Liver (tissue), 9 donors: Measurements from ENCODE around the gene NAAA. TPM values are rescaled to one million over a fixed set of nuclear protein-coding genes. Genes with fewer than 3 reads are reported as not detected.

Source experiments
- DNase-seq: peaks from one replicate; pipeline ENCODE4 v3.0.0-alpha.2; 2017; ENCODE audit warnings: low spot score
- H3K27ac ChIP-seq, 2 donors: one replicate each; pipeline ENCODE4 v1.7.0; 2013; ENCODE audit warnings: inconsistent platforms in 2 of 2, low read length in 2 of 2, control low read depth in 1 of 2, low read depth in 1 of 2, mild to moderate bottlenecking in 1 of 2
- H3K27me3 ChIP-seq, 4 donors: one replicate each; pipeline versions ENCODE4 v1.6.1 to v1.7.0; 2013; ENCODE audit warnings: low read length in 3 of 4, inconsistent platforms in 1 of 4, mild to moderate bottlenecking in 1 of 4, moderate library complexity in 1 of 4; ENCODE audit not compliant: control insufficient read depth in 4 of 4, insufficient read depth in 4 of 4
- H3K36me3 ChIP-seq, 4 donors: one replicate each; pipeline versions ENCODE4 v1.6.1 to v1.7.0; 2013; ENCODE audit warnings: low read length in 3 of 4, mild to moderate bottlenecking in 3 of 4, low read depth in 1 of 4, moderate library complexity in 1 of 4; ENCODE audit not compliant: control insufficient read depth in 4 of 4, insufficient read depth in 3 of 4
- H3K4me1 ChIP-seq, 4 donors: one replicate each; pipeline versions ENCODE4 v1.6.1 to v1.7.0; 2013; ENCODE audit warnings: low read length in 3 of 4, mild to moderate bottlenecking in 3 of 4, moderate library complexity in 1 of 4; ENCODE audit not compliant: control insufficient read depth in 4 of 4, insufficient read depth in 4 of 4
- H3K4me3 ChIP-seq, 3 donors: one replicate each; pipeline versions ENCODE4 v1.6.1 to v1.7.0; 2013; ENCODE audit warnings: low read length in 3 of 3, control low read depth in 1 of 3, low read depth in 1 of 3, mild to moderate bottlenecking in 1 of 3
- H3K9ac ChIP-seq, 2 donors: one replicate each; pipeline ENCODE4 v1.7.0; 2013; ENCODE audit warnings: low read length in 2 of 2, mild to moderate bottlenecking in 2 of 2, moderate library complexity in 2 of 2, control low read depth in 1 of 2, low read depth in 1 of 2
- H3K9me3 ChIP-seq, 4 donors: one replicate each; pipeline versions ENCODE4 v1.6.1 to v1.7.0; 2013; ENCODE audit warnings: low read length in 3 of 4; ENCODE audit not compliant: control insufficient read depth in 4 of 4
- EGR1 ChIP-seq, 2 donors: IDR thresholded peaks; 2 replicates each; pipeline ENCODE4 v1.6.1; 2016 to 2018; ENCODE audit warnings: antibody characterized with exemption in 2 of 2, low read depth in 2 of 2
- FOXA1 ChIP-seq: IDR thresholded peaks from 2 replicates; pipeline ENCODE4 v1.6.1; 2016; ENCODE audit warnings: antibody characterized with exemption
- FOXA2 ChIP-seq: IDR thresholded peaks from 2 replicates; pipeline ENCODE4 v1.6.1; 2016; ENCODE audit warnings: antibody characterized with exemption
- GABPA ChIP-seq, 2 donors: IDR thresholded peaks in 1 of 2; conservative IDR thresholded peaks in 1 of 2; 2 replicates each; pipeline ENCODE4 v1.6.1; 2016; ENCODE audit warnings: antibody characterized with exemption in 2 of 2, mild to moderate bottlenecking in 1 of 2, moderate library complexity in 1 of 2
- HNF4A ChIP-seq, 2 donors: conservative IDR thresholded peaks; 2 replicates each; pipeline ENCODE4 v1.6.1; 2016; ENCODE audit warnings: antibody characterized with exemption in 2 of 2, mild to moderate bottlenecking in 2 of 2
- HNF4G ChIP-seq: IDR thresholded peaks from 2 replicates; pipeline ENCODE4 v1.6.1; 2016; ENCODE audit warnings: antibody characterized with exemption
- JUND ChIP-seq, 2 donors: IDR thresholded peaks; 2 replicates each; pipeline ENCODE4 v1.6.1; 2016; ENCODE audit warnings: antibody characterized with exemption in 2 of 2
- NR2F2 ChIP-seq: IDR thresholded peaks from 2 replicates; pipeline ENCODE4 v1.6.1; 2016; ENCODE audit warnings: antibody characterized with exemption
- RAD21 ChIP-seq, 2 donors: IDR thresholded peaks; 2 replicates each; pipeline ENCODE4 v1.6.1; 2016; ENCODE audit warnings: antibody characterized with exemption in 2 of 2, mild to moderate bottlenecking in 2 of 2
- RXRA ChIP-seq, 2 donors: IDR thresholded peaks; 2 replicates each; pipeline ENCODE4 v1.6.1; 2017 to 2018; ENCODE audit warnings: antibody characterized with exemption in 2 of 2, mild to moderate bottlenecking in 1 of 2
- SP1 ChIP-seq: IDR thresholded peaks from 2 replicates; pipeline ENCODE4 v1.6.1; 2018; ENCODE audit warnings: antibody characterized with exemption, mild to moderate bottlenecking
- YY1 ChIP-seq: IDR thresholded peaks from 2 replicates; pipeline ENCODE4 v1.6.1; 2016; ENCODE audit warnings: antibody characterized with exemption, mild to moderate bottlenecking
- WGBS: extraction: QIAGEN DNeasy Blood & Tissue Kit; methylation state at CpG from one replicate; pipeline ENCODE4 v1.1.7; 2013; 5-methylcytosine and 5-hydroxymethylcytosine counted together
- polyA plus RNA-seq, 2 donors: library from polyadenylated mRNA; stranded (reverse) in 1 of 2; unstranded in 1 of 2; fragments of 200-250 nt in 1 of 2; fragments of >200 nt in 1 of 2; fragmentation: Nextera tagmentation in 1 of 2; extraction: Ambion mirVana in 1 of 2; gene quantifications; one replicate each; pipeline versions ENCODE4 v1.2.1 to v1.2.3, GENCODE V29; 2013 to 2015
- total RNA-seq, 2 donors: library from RNA; depleted of rRNA; stranded (reverse); fragments of >200 nt; gene quantifications; one replicate each; pipeline ENCODE4 v1.2.3, GENCODE V29; 2014
- TF ChIP-seq, protein P1 (sequence below): fragments of 150-350 bp; IDR thresholded peaks from 2 replicates; pipeline ENCODE4 v1.5.1; 2017; ENCODE audit warnings: improper control_type of control experiment, low read depth, low read length; ENCODE audit not compliant: missing input control
- TF ChIP-seq, protein P2 (sequence below): IDR thresholded peaks from 2 replicates; pipeline ENCODE4 v1.6.1; 2016; ENCODE audit warnings: antibody characterized with exemption
- TF ChIP-seq, protein P3 (sequence below): IDR thresholded peaks from 2 replicates; pipeline ENCODE4 v1.6.1; 2016; ENCODE audit warnings: antibody characterized with exemption, mild to moderate bottlenecking
- donor health status: healthy.
- donor health status: healthy.
- donor health status: healthy.
- donor health status: healthy.
- donor health status: healthy.

The NAAA gene
- total and polyA plus RNA-seq, 4 donors = 42.2 to 122 (median 57.2) TPM

DNA sequence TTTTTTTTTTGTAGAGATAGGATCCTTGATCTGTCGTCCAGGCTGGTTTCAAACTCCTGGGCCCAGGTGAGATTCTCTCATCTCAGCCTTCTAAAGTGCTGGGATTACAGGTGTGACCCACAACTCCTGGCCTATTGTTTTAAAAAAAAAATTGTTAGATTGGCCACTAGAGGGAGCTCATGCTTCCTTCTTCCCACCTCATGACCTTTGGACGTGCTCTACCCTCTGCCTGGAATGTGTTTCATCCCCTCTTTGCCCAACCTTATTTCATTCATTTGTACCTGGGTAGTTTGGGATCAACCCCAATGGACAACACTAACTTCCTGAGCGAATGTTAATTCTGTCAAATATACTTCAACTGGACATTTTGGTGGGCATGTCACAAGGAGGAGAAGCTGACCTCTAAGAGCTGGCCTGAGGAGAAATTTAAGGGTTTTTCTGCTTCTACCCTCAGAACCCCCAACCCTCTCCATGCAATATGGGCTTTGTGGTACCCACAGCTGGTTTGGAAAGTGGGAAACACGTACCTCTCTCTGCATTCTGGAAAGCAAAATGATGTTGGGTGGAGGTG is 45.0 kb downstream of the NAAA start:
- no peak overlapping the region for H3K4me3 ChIP-seq
- H3K27ac ChIP-seq = no peak overlapping the region
- TF ChIP-seq, protein P1, sequence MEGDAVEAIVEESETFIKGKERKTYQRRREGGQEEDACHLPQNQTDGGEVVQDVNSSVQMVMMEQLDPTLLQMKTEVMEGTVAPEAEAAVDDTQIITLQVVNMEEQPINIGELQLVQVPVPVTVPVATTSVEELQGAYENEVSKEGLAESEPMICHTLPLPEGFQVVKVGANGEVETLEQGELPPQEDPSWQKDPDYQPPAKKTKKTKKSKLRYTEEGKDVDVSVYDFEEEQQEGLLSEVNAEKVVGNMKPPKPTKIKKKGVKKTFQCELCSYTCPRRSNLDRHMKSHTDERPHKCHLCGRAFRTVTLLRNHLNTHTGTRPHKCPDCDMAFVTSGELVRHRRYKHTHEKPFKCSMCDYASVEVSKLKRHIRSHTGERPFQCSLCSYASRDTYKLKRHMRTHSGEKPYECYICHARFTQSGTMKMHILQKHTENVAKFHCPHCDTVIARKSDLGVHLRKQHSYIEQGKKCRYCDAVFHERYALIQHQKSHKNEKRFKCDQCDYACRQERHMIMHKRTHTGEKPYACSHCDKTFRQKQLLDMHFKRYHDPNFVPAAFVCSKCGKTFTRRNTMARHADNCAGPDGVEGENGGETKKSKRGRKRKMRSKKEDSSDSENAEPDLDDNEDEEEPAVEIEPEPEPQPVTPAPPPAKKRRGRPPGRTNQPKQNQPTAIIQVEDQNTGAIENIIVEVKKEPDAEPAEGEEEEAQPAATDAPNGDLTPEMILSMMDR = peak; percentile 53
- no peak for TF ChIP-seq YY1
- TF ChIP-seq GABPA (IDR thresholded peaks at IDR 0.05 in 1 of 2, conservative IDR thresholded peaks at IDR 0.05 in 1 of 2) = no peak
- TF ChIP-seq JUND (IDR thresholded peaks at IDR 0.05) = no peak
- TF ChIP-seq RAD21 (IDR thresholded peaks at IDR 0.05) = peak; percentile 75 to 80
- peak; percentile 53 for TF ChIP-seq HNF4G
- peak; percentile 41 for TF ChIP-seq NR2F2
- TF ChIP-seq, protein P2, sequence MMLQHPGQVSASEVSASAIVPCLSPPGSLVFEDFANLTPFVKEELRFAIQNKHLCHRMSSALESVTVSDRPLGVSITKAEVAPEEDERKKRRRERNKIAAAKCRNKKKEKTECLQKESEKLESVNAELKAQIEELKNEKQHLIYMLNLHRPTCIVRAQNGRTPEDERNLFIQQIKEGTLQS = no peak
- TF ChIP-seq HNF4A (conservative IDR thresholded peaks at IDR 0.05) = peak; percentile 55 to 77
- H3K9ac ChIP-seq = no peak overlapping the region
- peaks cover 0 to 4% (median 0%) of the 10 kb centered on the region in 4 donors for H3K4me1 ChIP-seq
- no peaks in the 10 kb centered on the region for H3K36me3 ChIP-seq
- 39% methylated on average over 4 of the region's 4 CpGs for WGBS
- no peak for DNase-seq
- H3K9me3 ChIP-seq = no peaks in the 10 kb centered on the region
- H3K27me3 ChIP-seq = no peaks in the 10 kb centered on the region

DNA sequence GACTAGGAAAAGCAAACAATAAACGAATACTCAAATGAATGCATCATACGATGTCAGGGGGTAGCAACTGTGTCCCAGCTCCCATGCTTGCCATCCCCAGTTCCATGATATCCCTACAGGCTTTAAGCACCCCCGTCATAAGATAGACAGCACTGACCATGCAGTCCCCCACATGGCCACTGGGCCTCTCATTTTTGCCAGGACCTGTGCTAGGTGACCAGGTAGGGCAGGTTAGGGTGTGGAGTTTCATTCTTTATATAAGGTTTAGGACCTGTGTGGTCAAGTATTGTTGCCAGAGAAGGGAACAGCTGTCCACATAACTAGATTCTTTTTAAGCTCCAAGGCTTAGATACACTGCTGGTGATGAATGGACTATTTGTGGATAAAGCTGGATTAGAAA is 48.3 kb downstream of the NAAA start:
- no peak overlapping the region for H3K27ac ChIP-seq
- no peak for TF ChIP-seq FOXA2
- no peak for TF ChIP-seq EGR1 (IDR thresholded peaks at IDR 0.05; ENCODE audit: low read depth in 2 of 2)
- TF ChIP-seq FOXA1 = no peak
- no peak for TF ChIP-seq SP1
- no peak for TF ChIP-seq RXRA (IDR thresholded peaks at IDR 0.05)
- no peak for TF ChIP-seq YY1
- no peak overlapping the region for H3K9ac ChIP-seq
- no peak for DNase-seq
- no peaks in the 10 kb centered on the region for H3K9me3 ChIP-seq
- peaks cover 0 to 4% (median 0%) of the 10 kb centered on the region in 4 donors for H3K4me1 ChIP-seq
- no peak overlapping the region for H3K4me3 ChIP-seq
- no peaks in the 10 kb centered on the region for H3K27me3 ChIP-seq
- 84% methylated on average over 3 of the region's 3 CpGs for WGBS
- no peaks in the 10 kb centered on the region for H3K36me3 ChIP-seq

DNA sequence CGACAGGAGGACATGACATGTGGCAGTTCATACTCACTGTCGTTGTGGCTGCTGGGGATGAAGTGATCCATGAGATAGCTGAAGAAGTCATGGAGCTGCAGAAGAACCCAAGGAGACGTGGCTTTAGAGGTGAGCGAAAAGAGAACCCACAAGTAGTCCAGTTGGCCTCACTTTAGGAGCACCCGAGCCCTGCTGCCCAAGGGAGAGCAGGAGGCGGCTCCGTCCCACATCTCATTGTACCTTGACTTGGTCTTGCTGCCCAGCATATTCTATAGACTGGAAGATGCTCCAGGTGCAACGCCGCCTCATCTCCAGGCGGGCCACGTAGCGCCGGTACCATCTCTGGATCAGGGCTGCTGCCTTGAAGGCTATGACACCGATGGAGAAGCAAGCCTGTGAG is 49.2 kb downstream of the NAAA start:
- no peaks in the 10 kb centered on the region for H3K36me3 ChIP-seq
- H3K9me3 ChIP-seq = no peaks in the 10 kb centered on the region
- no peak overlapping the region for H3K27ac ChIP-seq
- DNase-seq = no peak
- H3K4me1 ChIP-seq = peaks cover 0 to 4% (median 0%) of the 10 kb centered on the region in 4 donors
- H3K9ac ChIP-seq = no peak overlapping the region
- 91% methylated on average over 14 of the region's 14 CpGs for WGBS
- TF ChIP-seq, protein P1 = no peak
- TF ChIP-seq GABPA (IDR thresholded peaks at IDR 0.05 in 1 of 2, conservative IDR thresholded peaks at IDR 0.05 in 1 of 2) = no peak
- TF ChIP-seq, protein P3, sequence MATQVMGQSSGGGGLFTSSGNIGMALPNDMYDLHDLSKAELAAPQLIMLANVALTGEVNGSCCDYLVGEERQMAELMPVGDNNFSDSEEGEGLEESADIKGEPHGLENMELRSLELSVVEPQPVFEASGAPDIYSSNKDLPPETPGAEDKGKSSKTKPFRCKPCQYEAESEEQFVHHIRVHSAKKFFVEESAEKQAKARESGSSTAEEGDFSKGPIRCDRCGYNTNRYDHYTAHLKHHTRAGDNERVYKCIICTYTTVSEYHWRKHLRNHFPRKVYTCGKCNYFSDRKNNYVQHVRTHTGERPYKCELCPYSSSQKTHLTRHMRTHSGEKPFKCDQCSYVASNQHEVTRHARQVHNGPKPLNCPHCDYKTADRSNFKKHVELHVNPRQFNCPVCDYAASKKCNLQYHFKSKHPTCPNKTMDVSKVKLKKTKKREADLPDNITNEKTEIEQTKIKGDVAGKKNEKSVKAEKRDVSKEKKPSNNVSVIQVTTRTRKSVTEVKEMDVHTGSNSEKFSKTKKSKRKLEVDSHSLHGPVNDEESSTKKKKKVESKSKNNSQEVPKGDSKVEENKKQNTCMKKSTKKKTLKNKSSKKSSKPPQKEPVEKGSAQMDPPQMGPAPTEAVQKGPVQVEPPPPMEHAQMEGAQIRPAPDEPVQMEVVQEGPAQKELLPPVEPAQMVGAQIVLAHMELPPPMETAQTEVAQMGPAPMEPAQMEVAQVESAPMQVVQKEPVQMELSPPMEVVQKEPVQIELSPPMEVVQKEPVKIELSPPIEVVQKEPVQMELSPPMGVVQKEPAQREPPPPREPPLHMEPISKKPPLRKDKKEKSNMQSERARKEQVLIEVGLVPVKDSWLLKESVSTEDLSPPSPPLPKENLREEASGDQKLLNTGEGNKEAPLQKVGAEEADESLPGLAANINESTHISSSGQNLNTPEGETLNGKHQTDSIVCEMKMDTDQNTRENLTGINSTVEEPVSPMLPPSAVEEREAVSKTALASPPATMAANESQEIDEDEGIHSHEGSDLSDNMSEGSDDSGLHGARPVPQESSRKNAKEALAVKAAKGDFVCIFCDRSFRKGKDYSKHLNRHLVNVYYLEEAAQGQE = no peak
- no peak overlapping the region for H3K4me3 ChIP-seq
- no peaks in the 10 kb centered on the region for H3K27me3 ChIP-seq
